HG02973 (cell line): ENCODE results near the gene USP38.
"Not testable (repeated sequence)": the region's sequence is repeated elsewhere in the genome, so short reads cannot be mapped to it uniquely, and the experiment has no call there.

Experiments
- ATAC-seq: cut with Tn5 transposase; IDR thresholded peaks from one replicate; pipeline ENCODE4 v1.9.1; 2021; ENCODE audit warnings: moderate library complexity; ENCODE audit not compliant: unreplicated experiment

USP38 gene

GRCh38 chr4:143184503-143185252 is at the start of gene USP38:
Gene USP38, plus strand, starts transcription at chr4:143184917. Its CDS starts 534 bp downstream, at chr4:143185451.
- ATAC-seq: peak; percentile 75

- ATAC-seq: no peak
Measured at GRCh38 chr4:143135358-143135757, 49.4 kb upstream of the USP38 start.

GRCh38 chr4:143140696-143141095 is 44.0 kb upstream of the USP38 start:
- ATAC-seq: no peak

- no peak for ATAC-seq
Measured at GRCh38 chr4:143148521-143148920, 36.2 kb upstream of the USP38 start.

GRCh38 chr4:143156853-143157252 is 27.9 kb upstream of the USP38 start:
- ATAC-seq: no peak

- ATAC-seq: no peak
Measured at GRCh38 chr4:143163614-143164013, 21.1 kb upstream of the USP38 start.

GRCh38 chr4:143166722-143167121 is 18.0 kb upstream of the USP38 start:
- ATAC-seq: not testable (repeated sequence)

GRCh38 chr4:143178923-143179322 is 5.8 kb upstream of the USP38 start:
- ATAC-seq: no peak

GRCh38 chr4:143183513-143184216 is 1.1 kb upstream of the USP38 start:
- no peak for ATAC-seq

GRCh38 chr4:143184217-143184502 is 557 bp upstream of the USP38 start:
- ATAC-seq: peak; percentile 20

- ATAC-seq: peak; percentile 25
Measured at GRCh38 chr4:143185253-143186107, 763 bp downstream of the USP38 start.

- ATAC-seq: no peak
Measured at GRCh38 chr4:143186212-143186611, 1.5 kb downstream of the USP38 start.

GRCh38 chr4:143186649-143187048 is 1.9 kb downstream of the USP38 start:
- ATAC-seq: no peak

- no peak for ATAC-seq
Measured at GRCh38 chr4:143188136-143189088, 3.7 kb downstream of the USP38 start.

GRCh38 chr4:143189528-143189927 is 4.8 kb downstream of the USP38 start:
- peak; percentile 17 for ATAC-seq

GRCh38 chr4:143195581-143195980 is 10.9 kb downstream of the USP38 start:
- no peak for ATAC-seq

- no peak for ATAC-seq
Measured at GRCh38 chr4:143196323-143196722, 11.6 kb downstream of the USP38 start.

- ATAC-seq: no peak
Measured at GRCh38 chr4:143199503-143199902, 14.8 kb downstream of the USP38 start.

- ATAC-seq: no peak
Measured at GRCh38 chr4:143202824-143203223, 18.1 kb downstream of the USP38 start.

- ATAC-seq: no peak
Measured at GRCh38 chr4:143203577-143203976, 18.9 kb downstream of the USP38 start.

GRCh38 chr4:143207555-143207954 is 22.8 kb downstream of the USP38 start:
- no peak for ATAC-seq
